ENCODE data around the gene WASHC3.

The WASHC3 gene

GRCh38 chr12:101967506-101967905 lies 94.3 kb downstream of the WASHC3 start:
- TF ChIP-seq ZNF565 (CRISPR knock-in tag; conservative IDR thresholded peaks at IDR 0.05; ENCODE audit: low read depth): no peak
- no peak for TF ChIP-seq GLIS3 (CRISPR knock-in tag; IDR thresholded peaks at IDR 0.05)
- no peak for TF ChIP-seq SNAI2 (CRISPR knock-in tag; IDR thresholded peaks at IDR 0.05)
- TF ChIP-seq PPARA (CRISPR knock-in tag; IDR thresholded peaks at IDR 0.05; ENCODE audit: borderline replicate concordance): no peak
- no peak for TF ChIP-seq ZC3H10 (CRISPR knock-in tag; IDR thresholded peaks at IDR 0.05)
- no peak for TF ChIP-seq ZNF8 (CRISPR knock-in tag; IDR thresholded peaks at IDR 0.05)
- TF ChIP-seq ISL1 (CRISPR knock-in tag; IDR thresholded peaks at IDR 0.05): no peak

GRCh38 chr12:101966496-101966895 lies 95.3 kb downstream of the WASHC3 start:
- TF ChIP-seq ZNF8 (CRISPR knock-in tag; IDR thresholded peaks at IDR 0.05) (no peak), SNAI2 (CRISPR knock-in tag; IDR thresholded peaks at IDR 0.05) (no peak), TCF4 (CRISPR knock-in tag; IDR thresholded peaks at IDR 0.05; ENCODE audit: borderline replicate concordance) (no peak), GLIS3 (CRISPR knock-in tag; IDR thresholded peaks at IDR 0.05) (no peak), CSRNP3 (CRISPR knock-in tag; IDR thresholded peaks at IDR 0.05) (no peak), ZC3H10 (CRISPR knock-in tag; IDR thresholded peaks at IDR 0.05) (no peak), CREB5 (CRISPR knock-in tag; IDR thresholded peaks at IDR 0.05; ENCODE audit: low read depth) (no peak), ARNTL (CRISPR knock-in tag; IDR thresholded peaks at IDR 0.05; ENCODE audit: borderline replicate concordance, low read depth) (no peak), CSDC2 (CRISPR knock-in tag; IDR thresholded peaks at IDR 0.05) (no peak), RARB (CRISPR knock-in tag; IDR thresholded peaks at IDR 0.05) (no peak), ZNF565 (CRISPR knock-in tag; conservative IDR thresholded peaks at IDR 0.05; ENCODE audit: low read depth) (no peak), TSHZ2 (CRISPR knock-in tag; IDR thresholded peaks at IDR 0.05) (no peak), PPARA (CRISPR knock-in tag; IDR thresholded peaks at IDR 0.05; ENCODE audit: borderline replicate concordance) (no peak), ISL1 (CRISPR knock-in tag; IDR thresholded peaks at IDR 0.05) (no peak), ESRRG (CRISPR knock-in tag; IDR thresholded peaks at IDR 0.05) (no peak), TOX (CRISPR knock-in tag; IDR thresholded peaks at IDR 0.05; ENCODE audit: borderline replicate concordance) (no peak), BACH2 (CRISPR knock-in tag; IDR thresholded peaks at IDR 0.05; ENCODE audit: borderline replicate concordance) (no peak)
- ATAC-seq: no peak

More at GRCh38 chr12:101967506-101967905, 94.3 kb downstream of the WASHC3 start:
- ATAC-seq: no peak

- ATAC-seq: no peak
- TF ChIP-seq ZNF565 (CRISPR knock-in tag; conservative IDR thresholded peaks at IDR 0.05; ENCODE audit: low read depth) (no peak), PPARA (CRISPR knock-in tag; IDR thresholded peaks at IDR 0.05; ENCODE audit: borderline replicate concordance) (no peak), ZNF8 (CRISPR knock-in tag; IDR thresholded peaks at IDR 0.05) (no peak), PATZ1 (CRISPR knock-in tag; IDR thresholded peaks at IDR 0.05; ENCODE audit: borderline replicate concordance) (no peak), TSHZ2 (CRISPR knock-in tag; IDR thresholded peaks at IDR 0.05) (no peak), ISL1 (CRISPR knock-in tag; IDR thresholded peaks at IDR 0.05) (no peak), OSR1 (CRISPR knock-in tag; IDR thresholded peaks at IDR 0.05) (no peak), CREB5 (CRISPR knock-in tag; IDR thresholded peaks at IDR 0.05; ENCODE audit: low read depth) (no peak), SNAI2 (CRISPR knock-in tag; IDR thresholded peaks at IDR 0.05) (no peak), POU6F1 (CRISPR knock-in tag; IDR thresholded peaks at IDR 0.05; ENCODE audit: borderline replicate concordance, low read depth) (no peak), BACH2 (CRISPR knock-in tag; IDR thresholded peaks at IDR 0.05; ENCODE audit: borderline replicate concordance) (no peak), ZC3H10 (CRISPR knock-in tag; IDR thresholded peaks at IDR 0.05) (no peak), CSRNP3 (CRISPR knock-in tag; IDR thresholded peaks at IDR 0.05) (no peak), TCF4 (CRISPR knock-in tag; IDR thresholded peaks at IDR 0.05; ENCODE audit: borderline replicate concordance) (no peak), RARB (CRISPR knock-in tag; IDR thresholded peaks at IDR 0.05) (no peak)
Measured at GRCh38 chr12:101963697-101964096, 98.1 kb downstream of the WASHC3 start.
